Activated effector memory CD4-positive, alpha-beta T cell treated with anti-CD3 and anti-CD28 coated beads, Interleukin-2, amount 50 U/mL, for 16 hours (primary cell): ENCODE results near the gene ZNHIT1.
"Not testable (repeated sequence)": the region's sequence is repeated elsewhere in the genome, so short reads cannot be mapped to it uniquely, and the experiment has no call there.

Experiments used
- DNase-seq: peaks from one replicate; pipeline ENCODE4 v3.0.0-alpha.2; 2020

Gene ZNHIT1

DNA sequence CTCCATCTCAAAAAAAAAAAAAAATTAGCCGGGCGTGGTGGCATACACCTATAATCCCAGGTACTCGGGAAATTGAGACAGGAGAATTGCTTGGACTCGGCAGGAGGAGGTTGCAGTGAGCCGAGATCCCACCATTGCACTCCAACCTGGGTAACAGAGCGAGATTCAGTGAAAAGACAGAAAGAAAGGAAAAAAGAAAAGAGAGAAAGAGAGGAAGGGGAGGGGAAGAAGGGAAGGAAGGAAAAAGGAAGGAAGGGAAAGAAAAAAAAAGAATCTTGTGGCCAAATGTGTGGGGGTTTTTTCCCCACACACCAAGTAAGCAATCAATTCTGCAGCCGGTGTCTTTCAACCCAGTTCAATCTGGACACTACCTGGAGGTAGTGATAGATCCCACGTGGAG, 28.9 kb upstream of the ZNHIT1 start:
- no peak for DNase-seq

DNA sequence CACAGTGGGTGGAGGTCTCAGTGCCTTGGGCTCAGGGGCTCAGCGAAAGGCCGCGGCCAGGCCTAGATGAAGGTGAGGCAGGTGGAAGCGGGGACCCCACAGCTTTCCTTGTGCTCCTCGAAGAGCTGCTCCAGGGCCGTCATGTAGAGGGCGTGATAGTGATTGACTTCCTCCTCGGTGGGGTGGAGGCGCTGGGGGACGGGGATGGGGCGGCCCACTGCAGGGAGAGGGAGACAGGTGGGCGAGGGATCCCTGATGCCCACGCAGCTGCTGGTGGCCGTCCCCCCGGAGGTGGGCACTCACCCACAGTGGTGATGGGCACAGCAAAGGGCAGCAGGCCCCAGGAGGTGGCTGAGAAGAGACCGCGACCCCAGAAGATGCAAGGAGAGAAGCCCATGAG, 22.1 kb upstream of the ZNHIT1 start:
- no peak for DNase-seq

DNA sequence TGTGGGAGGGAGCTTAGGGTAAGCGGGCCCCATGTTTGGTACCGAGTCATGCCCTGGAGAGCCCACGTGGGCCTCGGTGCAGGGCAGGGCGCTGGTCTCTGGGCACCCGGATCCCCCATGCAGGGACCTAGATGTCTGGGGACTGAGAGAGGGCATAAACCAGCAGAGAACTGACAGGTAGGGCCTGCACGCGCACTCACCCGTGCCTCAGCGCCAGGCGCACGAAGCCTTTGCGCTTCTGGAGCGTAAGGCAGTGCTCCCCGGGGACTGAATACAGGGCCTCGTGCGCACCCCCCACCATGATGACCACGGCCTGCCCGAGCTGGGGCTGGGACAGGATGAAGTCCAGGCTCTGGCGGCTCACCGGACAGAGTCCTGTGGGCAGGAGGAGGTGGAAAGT, 20.0 kb upstream of the ZNHIT1 start:
- no peak for DNase-seq

DNA sequence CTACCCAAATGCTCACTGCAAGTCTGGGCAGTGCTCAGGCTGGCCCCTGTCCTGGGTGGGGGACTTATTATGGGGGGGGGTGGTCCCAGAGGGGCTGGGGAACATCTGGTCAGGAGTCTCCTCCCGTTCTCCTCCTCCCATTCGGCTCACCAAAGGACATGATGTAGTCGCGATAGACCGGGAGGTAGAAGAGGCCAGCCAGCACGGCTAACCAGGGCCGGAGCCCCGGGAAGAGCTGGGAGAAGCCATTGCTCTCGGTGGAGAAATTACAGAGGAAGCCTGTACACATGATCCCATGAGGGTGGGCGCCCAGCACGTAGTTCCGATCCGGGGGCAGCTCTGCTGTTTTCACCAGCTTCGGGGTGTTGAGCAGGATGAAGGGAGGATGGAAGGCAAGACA, 19.5 kb upstream of the ZNHIT1 start:
- DNase-seq = no peak

DNA sequence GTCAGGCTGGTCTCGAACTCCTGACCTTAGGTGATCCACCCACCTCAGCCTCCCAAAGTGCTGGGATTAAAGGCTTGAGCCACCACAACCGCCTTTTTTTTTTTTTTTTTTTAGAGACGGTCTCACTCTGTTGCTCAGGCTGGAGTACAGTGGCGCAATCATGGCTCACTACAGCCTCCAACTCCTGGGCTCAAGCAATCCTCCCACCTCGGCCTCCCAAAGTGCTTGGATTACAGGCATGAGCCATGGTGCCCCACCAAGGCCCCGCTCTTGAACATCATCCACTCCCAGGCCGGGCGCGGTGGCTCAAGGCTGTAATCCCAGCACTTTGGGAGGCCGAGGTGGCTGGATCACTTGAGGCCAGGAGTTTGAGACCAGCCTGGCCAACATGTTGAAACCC, 18.4 kb upstream of the ZNHIT1 start:
- not testable (repeated sequence) for DNase-seq

DNA sequence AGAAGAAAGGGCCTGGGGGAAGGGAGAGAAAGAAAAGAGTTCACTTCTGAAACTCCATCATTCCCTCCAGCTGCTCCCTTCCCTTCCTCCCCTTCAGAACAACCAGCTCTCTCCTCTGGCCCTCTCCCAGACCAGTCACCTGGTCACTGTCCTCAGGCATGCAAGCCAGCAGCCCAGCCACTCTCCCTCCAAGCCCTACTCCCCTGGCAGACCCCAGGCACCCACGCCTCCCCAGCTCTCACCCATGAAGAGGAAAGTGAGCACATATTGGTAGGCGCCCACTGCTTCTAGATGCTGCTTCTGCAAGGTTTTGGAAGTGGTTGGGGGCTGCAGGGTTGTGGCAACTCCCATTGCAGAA, 17.5 kb upstream of the ZNHIT1 start:
- no peak for DNase-seq

DNA sequence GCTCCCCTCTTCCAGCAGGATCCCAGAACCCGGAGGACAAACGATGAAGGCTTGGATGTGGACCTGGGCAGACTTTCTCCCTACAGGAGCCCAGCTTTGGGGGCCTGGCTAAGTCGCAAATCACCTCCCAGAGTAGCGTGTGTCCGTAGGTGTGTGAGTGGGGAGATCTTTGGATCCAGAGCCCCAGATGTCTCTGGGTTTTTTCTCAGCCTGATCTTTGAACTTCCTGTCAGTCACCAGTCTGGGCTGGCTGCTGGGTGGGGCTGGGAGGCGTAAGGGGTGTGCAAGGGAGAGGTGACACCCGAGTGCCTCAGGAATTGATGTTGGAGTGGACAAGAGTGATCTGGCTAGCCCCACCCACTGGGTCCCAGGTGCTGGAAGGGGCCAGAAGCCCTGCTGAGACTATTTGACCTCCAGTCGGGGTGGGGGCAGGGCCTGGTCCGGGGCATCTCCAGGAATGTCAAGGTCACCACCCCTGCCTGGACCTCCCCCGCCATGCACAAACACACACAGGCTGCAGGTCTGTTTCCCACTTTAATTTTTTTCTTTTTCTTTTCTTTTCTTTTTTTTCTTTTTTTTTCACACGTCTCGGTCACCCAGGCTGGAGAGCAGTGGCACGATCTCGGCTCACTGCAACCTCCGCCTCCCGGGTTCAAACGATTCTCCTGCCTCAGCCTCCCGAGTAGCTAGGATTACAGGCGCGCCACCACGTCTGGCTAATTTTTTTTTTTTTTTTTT, 16.9 kb upstream of the ZNHIT1 start, which contains the start of gene MOGAT3:
TSS of gene MOGAT3 (minus strand) at position 175 of the 738 bp plus-strand sequence. CDS start 182 bp downstream, outside the sequence.
- no peak for DNase-seq

DNA sequence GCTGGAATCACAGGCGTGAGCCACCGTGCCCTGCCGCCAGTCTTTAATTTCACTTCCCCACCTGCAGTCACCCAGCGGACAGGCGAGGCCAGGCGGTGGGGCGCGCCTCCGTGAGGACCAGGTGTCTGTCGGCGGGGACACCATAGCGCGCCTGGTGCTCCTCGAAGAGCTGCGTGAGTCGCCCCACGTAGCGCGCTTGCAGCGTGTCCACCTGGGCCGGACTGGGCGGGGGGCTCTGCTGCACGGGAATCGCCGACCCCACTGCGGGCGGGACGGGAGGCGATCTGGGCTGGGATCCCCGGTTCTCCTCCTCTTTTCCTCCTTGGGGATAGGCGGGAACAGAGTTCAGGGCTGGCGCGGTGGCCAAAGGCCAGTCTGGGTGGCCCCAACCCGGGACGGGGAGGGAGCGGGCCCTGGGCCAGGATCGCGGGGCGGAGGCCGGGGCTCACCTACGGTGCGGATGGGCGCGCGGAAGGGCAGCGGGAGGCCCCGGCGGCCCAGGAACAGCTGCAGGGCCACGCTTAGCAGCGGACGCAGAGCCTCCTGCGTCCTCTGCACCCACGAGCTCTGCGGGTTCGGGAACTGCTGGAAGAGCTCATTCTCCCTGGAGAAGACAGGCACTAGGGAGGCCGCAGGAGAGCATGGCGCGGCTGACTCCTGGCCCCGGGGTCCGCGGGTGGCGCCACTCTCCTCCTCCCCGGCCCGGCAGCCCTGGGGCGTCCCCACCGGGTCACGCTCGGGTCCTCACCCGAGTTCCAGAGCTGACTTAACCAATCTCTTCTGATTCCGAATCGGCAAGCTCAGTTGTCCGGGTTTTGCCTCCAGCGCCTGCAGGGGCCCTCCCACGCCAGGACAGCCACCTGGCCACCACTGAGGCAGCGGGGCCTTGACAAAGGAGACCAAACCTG, 16.0 kb upstream of the ZNHIT1 start:
- no peak for DNase-seq

DNA sequence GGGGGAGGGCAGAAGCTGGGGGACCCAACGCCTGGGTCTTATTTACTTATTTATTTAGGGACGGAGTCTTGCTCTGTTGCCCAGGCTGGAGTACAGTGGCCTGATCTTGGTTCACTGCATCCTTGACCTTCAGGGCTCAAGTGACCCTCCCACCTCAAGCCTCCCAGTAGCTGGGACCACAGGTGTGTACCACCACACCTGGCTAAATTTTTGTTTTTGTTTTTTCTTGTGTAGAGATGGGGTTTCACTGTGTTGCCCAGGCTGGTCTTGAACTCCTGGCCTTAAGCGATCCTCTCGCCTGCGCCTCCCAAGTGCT, 15.4 kb upstream of the ZNHIT1 start:
- DNase-seq = no peak

DNA sequence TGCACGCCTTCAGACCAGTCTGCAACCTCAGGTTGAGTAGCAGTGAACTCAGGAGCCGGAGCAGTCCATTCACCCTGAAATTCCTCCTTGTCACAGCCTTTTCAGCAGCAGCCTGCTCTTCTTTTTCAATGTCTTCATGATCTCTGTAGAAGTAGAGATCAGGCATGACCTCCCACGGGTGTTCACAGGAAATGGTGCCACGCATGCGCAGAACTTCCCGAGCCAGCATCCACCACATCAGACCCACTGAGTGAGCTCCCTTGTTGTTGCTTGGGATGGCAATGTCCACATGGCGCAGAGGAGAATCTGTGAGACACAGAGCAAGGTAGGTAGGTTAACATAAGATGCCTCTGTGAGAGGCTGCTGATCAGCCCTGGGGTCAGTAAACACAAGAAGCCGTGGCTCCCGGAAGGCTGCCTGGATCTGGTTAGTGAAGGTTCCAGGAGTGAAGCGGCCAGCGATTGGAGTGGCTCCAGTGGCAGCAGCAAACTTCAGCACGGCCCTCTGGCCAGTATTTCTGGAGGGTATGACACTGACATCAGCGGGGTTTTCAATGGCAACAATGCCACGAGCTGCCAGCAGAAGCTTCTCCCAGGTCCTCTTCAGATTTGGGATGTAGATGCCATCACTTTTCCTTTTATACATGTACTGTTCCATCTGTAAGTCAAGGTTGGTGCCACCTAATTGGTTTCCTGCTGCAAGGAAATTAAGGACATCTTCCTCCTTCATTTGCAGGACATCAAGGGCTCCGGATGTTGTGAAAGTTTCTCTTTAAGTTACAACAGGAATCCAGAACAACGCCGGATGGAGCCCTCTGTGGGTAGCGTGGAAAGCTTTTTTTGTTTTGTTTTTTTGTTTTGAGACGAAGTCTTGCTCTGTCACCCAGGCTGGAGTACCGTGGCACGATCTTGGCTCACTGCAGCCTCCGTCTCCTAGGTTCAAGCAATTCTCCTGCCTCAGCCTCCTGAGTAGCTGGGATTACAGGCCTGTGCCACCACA, 13.9 kb upstream of the ZNHIT1 start:
- DNase-seq = peak; percentile 75

DNA sequence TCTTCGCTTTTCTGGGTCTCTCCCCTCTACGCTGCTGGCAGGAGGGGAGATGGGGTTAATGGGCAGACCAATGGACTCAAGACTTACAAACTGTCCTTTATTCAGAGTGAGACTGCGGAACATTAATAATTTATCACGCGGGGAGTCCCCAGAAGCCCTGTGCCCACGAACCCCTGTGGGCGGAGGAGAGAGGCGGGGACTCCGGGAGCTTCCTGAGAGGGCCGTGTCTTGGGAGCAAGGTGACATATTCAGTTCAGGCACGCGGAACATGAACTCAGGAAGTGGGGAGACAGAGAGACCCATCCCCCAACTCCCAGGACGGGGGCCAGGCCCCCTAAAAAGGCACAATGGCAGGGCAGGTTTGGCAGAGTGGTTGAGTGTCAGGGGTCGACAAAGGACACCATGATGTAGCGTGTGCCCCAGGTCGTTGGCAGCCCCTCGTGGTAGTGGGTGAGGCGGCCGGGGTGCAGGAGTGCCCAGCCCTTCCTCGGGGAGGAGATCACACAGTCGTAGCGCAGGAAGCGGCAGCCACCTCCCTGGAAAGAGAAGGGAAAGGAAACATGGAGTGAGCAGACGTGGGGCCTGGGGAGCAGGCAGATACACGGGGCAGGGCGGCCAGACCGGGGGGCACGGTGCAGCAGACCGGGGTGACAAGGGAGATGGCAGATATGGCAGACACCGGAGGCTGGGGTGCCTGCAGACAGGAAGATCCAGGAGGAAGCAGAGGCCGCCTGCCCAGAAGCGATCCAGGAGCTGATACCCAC, 11.9 kb upstream of the ZNHIT1 start:
- no peak for DNase-seq

DNA sequence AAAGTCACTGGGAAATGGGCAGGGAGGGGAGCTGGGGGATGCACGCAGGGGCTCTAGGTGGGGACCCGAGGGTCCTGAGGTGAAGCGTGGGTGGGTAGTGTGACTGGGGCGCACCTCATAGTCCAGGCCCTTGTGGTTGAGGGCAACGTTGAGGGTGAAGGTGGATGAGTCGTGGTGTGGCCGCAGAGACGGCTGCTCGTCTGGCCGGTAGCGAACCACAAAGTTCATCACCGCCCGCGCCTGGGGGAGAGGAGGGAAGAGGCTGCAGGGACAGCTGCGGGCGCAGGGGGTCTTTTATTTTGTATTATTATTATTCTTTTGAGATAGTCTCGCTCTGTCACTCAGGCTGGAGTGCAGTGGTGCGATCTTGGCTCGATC, 11.3 kb upstream of the ZNHIT1 start:
- no peak for DNase-seq

DNA sequence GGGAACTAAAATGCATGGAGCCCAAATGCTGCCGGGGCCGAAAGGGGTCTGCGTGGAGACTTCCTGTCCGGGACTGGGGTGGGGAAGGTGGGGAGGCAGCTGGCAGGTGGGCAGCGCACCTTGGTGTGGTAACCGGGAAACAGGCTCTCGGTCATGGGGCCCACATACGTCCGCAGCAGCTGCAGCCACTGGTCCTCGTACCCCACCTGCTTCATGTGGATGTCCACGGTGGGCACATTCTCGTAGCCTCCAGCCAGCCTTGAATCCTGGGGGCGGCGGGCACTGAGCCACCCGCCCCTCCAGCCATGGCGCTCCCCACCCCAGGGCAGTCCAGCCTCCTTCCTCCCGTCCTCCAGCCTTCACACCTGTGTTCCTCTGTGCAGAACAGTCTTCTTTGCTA, 10.5 kb upstream of the ZNHIT1 start:
- DNase-seq = no peak

DNA sequence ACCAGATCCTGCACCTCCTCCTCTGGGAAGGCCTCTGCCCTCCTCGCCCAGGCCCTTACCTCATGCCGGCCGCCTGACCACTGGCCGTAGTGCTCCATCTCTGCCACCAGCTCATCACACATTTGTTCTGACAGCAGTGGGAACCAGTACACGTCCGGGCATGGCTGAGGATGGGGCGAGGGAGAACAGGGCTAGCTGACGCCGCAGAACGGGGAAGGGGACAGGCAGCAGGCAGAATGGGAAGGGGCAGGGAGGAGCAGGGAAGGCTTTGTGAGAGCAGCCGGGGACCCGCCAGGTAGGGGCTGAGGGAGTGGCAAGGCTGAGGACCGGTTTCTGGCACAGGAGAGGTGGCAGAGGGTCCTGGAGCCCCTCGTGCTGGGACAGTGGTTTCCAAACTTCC, 9.2 kb upstream of the ZNHIT1 start:
- no peak for DNase-seq

DNA sequence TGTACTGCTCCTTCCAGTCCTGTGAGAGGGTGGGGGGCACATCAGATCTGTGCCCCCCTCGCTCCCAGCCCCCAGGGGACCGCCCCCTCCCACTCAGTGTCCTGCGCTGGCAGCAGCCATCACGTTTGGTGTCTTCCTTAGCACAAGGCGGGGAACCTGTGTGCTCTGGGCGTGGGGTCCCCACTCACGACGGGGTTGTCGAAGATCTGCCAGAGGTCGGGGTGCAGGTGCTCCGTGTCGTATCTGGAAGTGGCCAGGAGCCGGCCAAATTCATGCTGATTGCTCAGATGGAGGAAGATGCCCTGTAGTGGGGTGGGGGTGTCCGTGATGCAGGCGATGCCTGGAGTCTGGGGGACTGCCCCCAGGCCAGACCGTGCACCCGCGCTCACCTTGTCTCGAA, 7.8 kb upstream of the ZNHIT1 start:
- DNase-seq = no peak

DNA sequence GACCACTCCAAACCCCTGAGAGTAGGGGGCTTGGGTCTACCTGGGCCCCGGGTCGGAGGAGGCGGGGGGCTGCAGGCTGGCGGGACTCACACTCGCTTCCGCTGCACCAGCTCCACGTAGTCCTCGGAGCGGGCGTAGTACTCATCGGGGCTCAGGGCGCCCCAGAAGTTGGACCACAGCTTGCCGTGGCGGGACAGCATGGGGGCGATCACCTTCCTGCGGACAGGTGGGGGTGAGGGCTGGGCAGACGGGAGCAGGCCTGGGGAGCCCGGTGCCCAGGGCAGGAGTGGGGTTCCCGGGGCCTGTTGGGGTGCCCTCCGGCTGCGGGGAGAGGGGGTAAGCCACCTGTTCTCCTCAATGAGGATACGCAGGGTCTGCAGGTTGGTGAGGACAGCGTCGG, 6.5 kb upstream of the ZNHIT1 start:
- DNase-seq = no peak

DNA sequence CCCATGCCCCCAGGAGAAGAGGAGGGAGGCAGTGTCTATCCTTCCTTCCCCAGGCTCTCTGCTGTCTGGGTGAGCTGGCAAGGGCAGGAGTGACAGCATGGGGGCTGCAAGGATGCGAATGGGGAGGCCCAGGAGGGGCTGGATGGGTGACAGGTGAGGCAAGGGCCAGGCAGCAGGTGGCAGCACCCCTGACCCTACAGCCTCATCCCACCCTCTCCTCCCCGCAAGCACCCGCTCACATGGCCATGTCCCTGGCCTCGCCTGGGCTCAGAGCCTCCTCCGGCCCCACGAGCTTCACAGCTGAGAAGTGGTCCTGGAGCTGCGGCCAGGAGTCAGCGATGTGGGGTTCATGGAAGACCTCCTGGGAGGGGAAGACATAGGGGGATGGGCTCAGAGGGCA, 6.0 kb upstream of the ZNHIT1 start:
- DNase-seq = no peak

DNA sequence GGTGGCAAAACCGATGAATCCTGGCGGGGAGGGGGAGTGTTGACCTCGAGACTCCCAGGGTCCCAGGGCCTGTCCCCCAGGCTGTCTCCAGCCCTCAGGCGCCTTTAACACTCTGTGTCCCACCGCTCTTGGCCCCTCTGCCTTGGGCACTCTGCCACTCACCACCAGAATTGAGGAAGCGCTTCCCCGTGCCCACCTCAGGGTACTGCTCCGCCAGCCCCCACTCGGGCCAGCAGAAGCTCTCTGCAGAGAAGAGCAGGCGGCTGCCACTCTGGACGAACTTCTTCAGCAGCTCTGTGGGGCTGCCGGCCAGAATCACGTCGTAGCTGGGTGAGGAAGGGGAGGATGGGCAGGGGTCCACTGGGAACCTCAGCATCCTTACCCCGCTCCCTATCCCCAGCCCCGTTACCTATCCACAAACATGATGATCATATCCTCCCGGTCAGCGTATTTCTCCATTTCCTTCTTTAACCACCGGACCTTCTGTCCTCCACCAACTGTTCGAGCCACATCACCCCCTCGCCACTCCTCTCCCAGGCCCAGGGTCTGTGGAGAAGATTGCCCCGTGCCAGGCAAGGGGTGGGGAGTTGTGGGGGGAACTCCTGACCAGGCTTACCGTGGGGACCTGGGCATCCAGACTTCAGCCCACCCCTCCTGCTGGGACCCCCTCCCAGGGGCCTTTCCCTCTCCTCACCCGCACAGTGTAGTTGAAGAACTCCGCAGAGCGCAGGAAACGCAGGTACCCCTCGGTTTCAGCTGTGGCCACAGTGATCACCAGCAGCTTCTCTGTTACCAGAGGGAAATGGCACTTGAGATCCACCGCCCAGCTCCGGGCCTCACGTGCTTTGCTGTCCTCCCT, 1.7 kb upstream of the ZNHIT1 start:
- DNase-seq = no peak

DNA sequence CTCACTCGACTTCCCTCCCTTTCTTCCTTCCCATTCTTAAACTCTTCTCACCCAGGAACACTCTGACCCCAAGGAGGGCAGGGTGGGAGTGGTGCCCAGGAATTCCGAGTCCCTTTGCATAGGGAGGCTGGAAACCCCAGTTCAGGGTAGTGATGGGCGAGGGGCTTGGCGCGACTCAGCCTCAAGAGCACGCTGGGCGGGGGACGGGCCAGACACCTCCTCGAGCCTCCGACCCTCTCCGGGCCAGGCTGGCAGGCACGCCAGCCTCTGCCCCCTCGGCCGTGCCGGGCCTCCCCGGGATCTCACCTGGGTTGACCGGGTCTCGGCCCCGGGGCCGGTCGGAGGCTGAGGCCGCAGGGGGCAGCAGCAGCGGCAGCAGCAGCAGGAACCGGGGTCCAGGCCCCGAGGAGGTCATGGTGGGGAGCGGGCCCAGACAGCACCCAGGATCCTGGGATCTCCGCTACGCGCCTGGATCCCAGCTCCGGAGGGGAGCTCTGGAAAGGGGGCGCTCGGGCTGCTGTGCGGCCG, 1.0 kb upstream of the ZNHIT1 start:
- no peak for DNase-seq

DNA sequence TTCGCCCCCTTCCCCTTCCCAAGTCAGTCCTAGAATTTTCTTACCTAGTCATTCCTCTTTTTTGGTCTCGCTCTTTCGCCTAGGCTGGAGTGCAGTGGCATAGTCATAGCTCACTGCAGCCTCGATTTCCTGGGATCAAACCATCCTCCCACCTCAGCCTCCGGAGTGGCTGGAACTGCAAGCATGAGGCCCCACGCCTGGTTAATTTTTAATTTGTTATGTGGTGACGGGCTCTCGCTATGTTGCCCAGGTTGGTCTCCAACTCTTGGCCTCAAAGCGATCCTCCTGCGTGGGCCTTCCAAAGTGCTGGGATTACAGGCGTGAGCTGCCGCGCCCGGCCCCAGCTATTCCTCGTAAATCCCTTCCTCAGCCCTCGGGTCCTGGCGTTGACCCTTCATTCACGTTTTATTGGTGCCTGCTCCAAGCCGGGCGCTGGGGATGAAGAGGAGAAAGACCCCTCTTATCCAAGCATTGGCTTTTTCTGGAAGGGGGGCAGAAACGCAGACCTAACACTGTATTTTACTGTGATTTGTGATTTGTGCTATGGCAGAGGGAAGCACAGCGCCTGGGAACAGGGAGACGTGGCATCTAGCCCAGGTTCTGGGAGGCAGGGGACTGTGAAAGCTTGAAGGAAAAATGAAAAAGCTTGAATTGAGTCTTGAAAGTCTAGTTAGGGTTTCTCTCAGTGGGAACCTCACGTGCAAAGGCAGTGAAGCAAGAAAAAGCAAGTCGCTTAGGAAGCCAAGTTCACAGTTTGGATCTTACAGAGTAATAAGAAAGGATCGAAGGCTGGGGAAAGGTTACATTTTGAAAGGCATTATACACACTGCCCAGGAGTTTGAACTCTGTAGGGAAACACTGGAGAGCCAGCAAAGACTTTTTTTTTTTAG, 516 bp downstream of the ZNHIT1 start:
- DNase-seq = no peak
